Gastroesophageal sphincter (tissue), 4 donors: Measurements from ENCODE around the gene GCDH. TPM values are rescaled to one million over a fixed set of nuclear protein-coding genes. Genes with fewer than 3 reads are reported as not detected.
A peak's percentile ranks its signal among the peaks of the same experiment; 100 is the strongest.
"Not testable (repeated sequence)": the region's sequence is repeated elsewhere in the genome, so short reads cannot be mapped to it uniquely, and the experiment has no call there.

Source experiments
- ATAC-seq: fragments of 150-250 bp; one replicate; pipeline ENCODE4 v1.9.1; 2016; ENCODE audit warnings: mild to moderate bottlenecking, moderate library complexity
- H3K27ac ChIP-seq, 4 donors: fragments of 200-600 bp; sonication (generic) in 3 of 4; 1 replicate in 3 of 4; 2 replicates in 1 of 4; pipeline ENCODE4 v1.5.1; 2016 to 2019
- H3K27me3 ChIP-seq: fragments of 200-600 bp; sonication (generic); one replicate; pipeline ENCODE4 v1.5.1; 2019
- H3K36me3 ChIP-seq, 2 donors: fragments of 200-600 bp; sonication (generic); one replicate each; pipeline ENCODE4 v1.5.1; 2019; ENCODE audit warnings: control low read depth in 1 of 2
- H3K4me1 ChIP-seq, 3 donors: fragments of 200-600 bp; sonication (generic); 1 replicate in 2 of 3; 2 replicates in 1 of 3; pipeline ENCODE4 v1.5.1; 2016 to 2019; ENCODE audit warnings: control low read depth in 2 of 3
- H3K4me3 ChIP-seq, 2 donors: fragments of 200-600 bp; sonication (generic); one replicate each; pipeline ENCODE4 v1.5.1; 2019; ENCODE audit warnings: mild to moderate bottlenecking in 1 of 2, moderate library complexity in 1 of 2
- H3K9me3 ChIP-seq, 3 donors: fragments of 200-600 bp; sonication (generic); one replicate each; pipeline ENCODE4 v1.5.1; 2017 to 2019; ENCODE audit warnings: control low read depth in 2 of 3
- CTCF ChIP-seq, 4 experiments: fragments of 200-600 bp in 2 of 4; fragments of 450-650 bp in 2 of 4; sonication (generic) in 1 of 4; IDR thresholded peaks; one replicate each; pipeline ENCODE4 v1.5.1; 2017 to 2019; ENCODE audit warnings: antibody characterized with exemption in 4 of 4, mild to moderate bottlenecking in 2 of 4, moderate library complexity in 2 of 4
- EP300 ChIP-seq: sonication (generic); formaldehyde crosslinking; IDR thresholded peaks from one replicate; pipeline ENCODE4 v1.6.1; 2017; ENCODE audit warnings: antibody characterized with exemption, mild to moderate bottlenecking
- POLR2A ChIP-seq, 2 donors: fragments of 450-650 bp; IDR thresholded peaks; one replicate each; pipeline ENCODE4 v1.6.1; 2017; ENCODE audit warnings: antibody characterized with exemption in 2 of 2, mild to moderate bottlenecking in 2 of 2, moderate library complexity in 1 of 2
- POLR2AphosphoS5 ChIP-seq: sonication (generic); formaldehyde crosslinking; IDR thresholded peaks from one replicate; pipeline ENCODE4 v1.6.1; 2017; ENCODE audit warnings: antibody characterized with exemption
- WGBS, 2 donors: methylation state at CpG; one replicate each; pipeline ENCODE4 v1.1.5; 2018; ENCODE audit warnings: low coverage in 1 of 2; 5-methylcytosine and 5-hydroxymethylcytosine counted together
- total RNA-seq, 4 donors: library from RNA; depleted of rRNA; stranded (reverse); fragments of >200 nt; gene quantifications; one replicate each; pipeline ENCODE4 v1.1.0, GENCODE V29; 2016

GCDH gene
- 10 to 100 TPM; 46.7 to 87.6 (median 56.3) TPM for total RNA-seq

- H3K9me3 ChIP-seq = no peaks in the 10 kb centered on the region
- 0% methylated on average over 4 of the region's 49 CpGs; no CpG with 5 or more reads in 1 of the 2 donors for WGBS, 2 donors
- peak within 1 kb of the TSS; percentile 67 to 92 (median 88) for H3K27ac ChIP-seq
- no peak for TF ChIP-seq EP300
- peak; percentile 81 for TF ChIP-seq POLR2AphosphoS5
- TF ChIP-seq POLR2A (IDR thresholded peaks at IDR 0.05) = peak; percentile 70 to 78
- TF ChIP-seq CTCF (IDR thresholded peaks at IDR 0.05) = peak in 1 of 4 experiments; percentile 13
- peaks cover 0 to 26% (median 17%) of the 10 kb centered on the region in 3 donors for H3K4me1 ChIP-seq
- H3K27me3 ChIP-seq = peaks cover 11% of the 10 kb centered on the region
- peak; percentile 99 for ATAC-seq
- H3K4me3 ChIP-seq = peak within 1 kb of the TSS; percentile 73 to 90
- peaks cover 0 to 32% of the 10 kb centered on the region in 2 donors for H3K36me3 ChIP-seq
Observed at GRCh38 chr19:12890787-12891552, at the start of gene GCDH. TSS of gene GCDH (plus strand) at chr19:12891160. CDS start at chr19:12891305, 145 bp downstream.

- no peaks in the 10 kb centered on the region for H3K9me3 ChIP-seq
- H3K4me1 ChIP-seq = peaks cover 0 to 30% (median 11%) of the 10 kb centered on the region in 3 donors
- no peak for ATAC-seq
- TF ChIP-seq POLR2AphosphoS5 = no peak
- no peak for TF ChIP-seq POLR2A (IDR thresholded peaks at IDR 0.05)
- no peak for TF ChIP-seq EP300
- TF ChIP-seq CTCF (IDR thresholded peaks at IDR 0.05) = no peak
- no peaks in the 10 kb centered on the region for H3K36me3 ChIP-seq
- 95 to 98% methylated on average over 6 to 8 of the region's 18 CpGs for WGBS, 2 donors
- peaks cover 94% of the 10 kb centered on the region for H3K27me3 ChIP-seq
- no peak overlapping the region for H3K27ac ChIP-seq
- no peak overlapping the region for H3K4me3 ChIP-seq
Observed at GRCh38 chr19:12842511-12842910, 48.4 kb upstream of the GCDH start.

GRCh38 chr19:12843328-12843727 is 47.6 kb upstream of the GCDH start:
- no peak for TF ChIP-seq POLR2A (IDR thresholded peaks at IDR 0.05)
- TF ChIP-seq CTCF (IDR thresholded peaks at IDR 0.05) = no peak
- TF ChIP-seq EP300 = no peak
- TF ChIP-seq POLR2AphosphoS5 = no peak
- 83% methylated on average over 1 of the region's 11 CpGs; no CpG with 5 or more reads in 1 of the 2 donors for WGBS, 2 donors
- Histone ChIP-seq H3K27me3 (peaks cover 86% of the 10 kb centered on the region), H3K36me3 (no peaks in the 10 kb centered on the region), H3K27ac (no peak overlapping the region), H3K9me3 (no peaks in the 10 kb centered on the region), H3K4me3 (no peak overlapping the region), H3K4me1 (peaks cover 0 to 30% (median 15%) of the 10 kb centered on the region in 3 donors)
- ATAC-seq = no peak

- Histone ChIP-seq H3K36me3 (no peaks in the 10 kb centered on the region), H3K4me1 (peaks cover 0 to 22% (median 9%) of the 10 kb centered on the region in 3 donors), H3K27me3 (peaks cover 78% of the 10 kb centered on the region), H3K27ac (no peak overlapping the region), H3K9me3 (no peaks in the 10 kb centered on the region), H3K4me3 (no peak overlapping the region)
- ATAC-seq = no peak
- 91 to 100% methylated on average over 1 to 3 of the region's 3 CpGs for WGBS, 2 donors
- no peak for TF ChIP-seq POLR2AphosphoS5
- no peak for TF ChIP-seq POLR2A (IDR thresholded peaks at IDR 0.05)
- TF ChIP-seq CTCF (IDR thresholded peaks at IDR 0.05) = no peak
- no peak for TF ChIP-seq EP300
Observed at GRCh38 chr19:12843999-12844732, 46.8 kb upstream of the GCDH start.

- 79 to 81% methylated on average over 6 of the region's 7 CpGs for WGBS, 2 donors
- not testable (repeated sequence) for H3K9me3 ChIP-seq, ATAC-seq, H3K36me3 ChIP-seq, H3K27ac ChIP-seq, H3K4me3 ChIP-seq
- peaks cover 55% of the 10 kb centered on the region for H3K27me3 ChIP-seq
- H3K4me1 ChIP-seq = peaks cover 0 to 11% (median 4%) of the 10 kb centered on the region in 3 donors
Observed at GRCh38 chr19:12846613-12847012, 44.3 kb upstream of the GCDH start.
